ENCODE measurements around the gene ETS2.

Gene ETS2

DNA sequence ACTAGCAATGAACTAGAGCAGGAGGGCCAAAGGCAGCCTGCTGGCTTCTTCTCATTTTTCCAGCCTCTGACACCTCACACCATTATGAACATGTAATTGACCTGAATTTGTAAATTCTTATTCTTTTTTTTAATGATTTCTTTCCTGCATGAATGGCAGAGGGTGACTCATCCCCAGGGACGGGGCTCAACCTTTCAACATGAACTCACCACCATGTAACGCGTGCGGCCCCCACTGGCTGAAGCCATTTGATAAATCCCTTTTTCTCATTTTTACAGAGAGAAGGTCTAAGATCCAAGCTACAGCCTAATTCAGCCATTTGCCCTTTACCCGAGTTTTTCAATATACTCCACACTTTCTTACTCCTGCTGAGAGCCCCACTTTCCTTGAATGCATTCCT, 9.3 kb upstream of the ETS2 start:
- Histone ChIP-seq H3K4me3 (replicated peaks; ENCODE audit: insufficient read depth, low read length) (no peak overlapping the region), H3K27me3 (ENCODE audit: insufficient read depth, poor library complexity, severe bottlenecking) (no peaks in the 10 kb centered on the region), H3K27ac (replicated peaks) (no peak overlapping the region)
- DNase-seq (ENCODE audit: low read depth in 1 of 2, low spot score in 1 of 2) = no peak
- no peak for TF ChIP-seq POLR2AphosphoS5 (IDR thresholded peaks at IDR 0.05; ENCODE audit: low read depth)
- TF ChIP-seq, protein P1, sequence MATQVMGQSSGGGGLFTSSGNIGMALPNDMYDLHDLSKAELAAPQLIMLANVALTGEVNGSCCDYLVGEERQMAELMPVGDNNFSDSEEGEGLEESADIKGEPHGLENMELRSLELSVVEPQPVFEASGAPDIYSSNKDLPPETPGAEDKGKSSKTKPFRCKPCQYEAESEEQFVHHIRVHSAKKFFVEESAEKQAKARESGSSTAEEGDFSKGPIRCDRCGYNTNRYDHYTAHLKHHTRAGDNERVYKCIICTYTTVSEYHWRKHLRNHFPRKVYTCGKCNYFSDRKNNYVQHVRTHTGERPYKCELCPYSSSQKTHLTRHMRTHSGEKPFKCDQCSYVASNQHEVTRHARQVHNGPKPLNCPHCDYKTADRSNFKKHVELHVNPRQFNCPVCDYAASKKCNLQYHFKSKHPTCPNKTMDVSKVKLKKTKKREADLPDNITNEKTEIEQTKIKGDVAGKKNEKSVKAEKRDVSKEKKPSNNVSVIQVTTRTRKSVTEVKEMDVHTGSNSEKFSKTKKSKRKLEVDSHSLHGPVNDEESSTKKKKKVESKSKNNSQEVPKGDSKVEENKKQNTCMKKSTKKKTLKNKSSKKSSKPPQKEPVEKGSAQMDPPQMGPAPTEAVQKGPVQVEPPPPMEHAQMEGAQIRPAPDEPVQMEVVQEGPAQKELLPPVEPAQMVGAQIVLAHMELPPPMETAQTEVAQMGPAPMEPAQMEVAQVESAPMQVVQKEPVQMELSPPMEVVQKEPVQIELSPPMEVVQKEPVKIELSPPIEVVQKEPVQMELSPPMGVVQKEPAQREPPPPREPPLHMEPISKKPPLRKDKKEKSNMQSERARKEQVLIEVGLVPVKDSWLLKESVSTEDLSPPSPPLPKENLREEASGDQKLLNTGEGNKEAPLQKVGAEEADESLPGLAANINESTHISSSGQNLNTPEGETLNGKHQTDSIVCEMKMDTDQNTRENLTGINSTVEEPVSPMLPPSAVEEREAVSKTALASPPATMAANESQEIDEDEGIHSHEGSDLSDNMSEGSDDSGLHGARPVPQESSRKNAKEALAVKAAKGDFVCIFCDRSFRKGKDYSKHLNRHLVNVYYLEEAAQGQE (IDR thresholded peaks at IDR 0.05; ENCODE audit: insufficient replicate concordance, low read depth) = no peak
- TF ChIP-seq SPI1 (IDR thresholded peaks at IDR 0.05; ENCODE audit: borderline replicate concordance, low read depth) = no peak
- TF ChIP-seq CTCF (IDR thresholded peaks at IDR 0.05; ENCODE audit: insufficient read depth, low read length) = no peak
- no peak for TF ChIP-seq GABPA (IDR thresholded peaks at IDR 0.05; ENCODE audit: low read depth)

- DNase-seq (ENCODE audit: low read depth in 1 of 2, low spot score in 1 of 2) = no peak
- no peak overlapping the region for H3K4me3 ChIP-seq (replicated peaks; ENCODE audit: insufficient read depth, low read length)
- TF ChIP-seq, protein P1 (IDR thresholded peaks at IDR 0.05; ENCODE audit: insufficient replicate concordance, low read depth) = no peak
- no peak for TF ChIP-seq CTCF (IDR thresholded peaks at IDR 0.05; ENCODE audit: insufficient read depth, low read length)
- TF ChIP-seq GABPA (IDR thresholded peaks at IDR 0.05; ENCODE audit: low read depth) = no peak
- TF ChIP-seq POLR2AphosphoS5 (IDR thresholded peaks at IDR 0.05; ENCODE audit: low read depth) = no peak
- TF ChIP-seq SPI1 (IDR thresholded peaks at IDR 0.05; ENCODE audit: borderline replicate concordance, low read depth) = peak; percentile 30; the same call in 1 of the 2 replicates
- no peak overlapping the region for H3K27ac ChIP-seq (replicated peaks)
- H3K27me3 ChIP-seq (ENCODE audit: insufficient read depth, poor library complexity, severe bottlenecking) = no peaks in the 10 kb centered on the region
Measured at GRCh38 chr21:38797470-38797869, 8.3 kb upstream of the ETS2 start.

DNA sequence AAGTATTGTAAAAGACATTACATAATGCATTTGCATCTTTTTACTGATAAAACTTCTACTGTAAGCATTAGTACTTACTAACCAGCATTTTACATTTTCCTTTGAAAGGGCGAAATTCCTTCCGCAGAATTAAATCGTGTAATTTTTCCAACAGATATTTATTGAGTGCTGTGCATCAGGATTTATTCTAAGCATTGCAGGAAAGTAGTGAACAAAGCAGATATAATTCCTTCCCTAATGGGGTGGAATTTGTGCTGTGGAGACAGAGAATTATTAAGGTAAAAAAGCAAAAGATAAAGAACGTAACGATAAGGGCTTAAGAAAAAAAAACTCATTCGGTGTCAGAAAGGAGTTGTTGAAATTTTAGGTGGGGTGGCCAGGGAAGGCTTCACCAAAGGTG, 7.6 kb upstream of the ETS2 start:
- no peaks in the 10 kb centered on the region for H3K27me3 ChIP-seq (ENCODE audit: insufficient read depth, poor library complexity, severe bottlenecking)
- TF ChIP-seq, protein P1 (IDR thresholded peaks at IDR 0.05; ENCODE audit: insufficient replicate concordance, low read depth) = no peak
- TF ChIP-seq GABPA (IDR thresholded peaks at IDR 0.05; ENCODE audit: low read depth) (no peak), CTCF (IDR thresholded peaks at IDR 0.05; ENCODE audit: insufficient read depth, low read length) (no peak), SPI1 (IDR thresholded peaks at IDR 0.05; ENCODE audit: borderline replicate concordance, low read depth) (no peak), POLR2AphosphoS5 (IDR thresholded peaks at IDR 0.05; ENCODE audit: low read depth) (no peak)
- no peak overlapping the region for H3K27ac ChIP-seq (replicated peaks)
- H3K4me3 ChIP-seq (replicated peaks; ENCODE audit: insufficient read depth, low read length) = no peak overlapping the region
- no peak for DNase-seq (ENCODE audit: low read depth in 1 of 2, low spot score in 1 of 2)
